Suppressor macrophage treated with lipopolysaccharide for 4 hours (primary cell): Measurements from ENCODE around the gene MANEAL.
A peak's percentile ranks its signal among the peaks of the same experiment; 100 is the strongest.

ENCODE experiments used
- DNase-seq: peaks from one replicate; pipeline ENCODE4 v3.0.0-alpha.2; 2020

The MANEAL gene

DNA sequence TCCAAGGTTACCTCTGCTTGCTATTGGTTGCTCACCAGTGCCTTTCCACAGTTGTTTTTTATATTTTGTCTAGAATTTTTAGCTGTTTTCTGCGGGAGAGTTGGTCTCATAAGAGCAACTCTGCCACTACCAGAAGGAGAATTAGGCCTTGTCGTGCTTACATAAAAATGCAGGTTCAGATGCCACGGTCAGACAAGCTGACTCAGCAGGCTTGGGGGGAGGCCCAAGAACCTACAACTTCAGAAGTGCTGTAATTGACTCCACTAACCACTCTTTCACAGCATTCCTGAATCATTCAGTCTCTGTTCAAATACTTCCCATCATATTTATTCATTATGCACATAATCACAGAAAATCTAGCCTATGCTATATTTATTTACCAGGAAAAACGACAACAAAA is 37.5 kb downstream of the MANEAL start:
- DNase-seq: no peak

DNA sequence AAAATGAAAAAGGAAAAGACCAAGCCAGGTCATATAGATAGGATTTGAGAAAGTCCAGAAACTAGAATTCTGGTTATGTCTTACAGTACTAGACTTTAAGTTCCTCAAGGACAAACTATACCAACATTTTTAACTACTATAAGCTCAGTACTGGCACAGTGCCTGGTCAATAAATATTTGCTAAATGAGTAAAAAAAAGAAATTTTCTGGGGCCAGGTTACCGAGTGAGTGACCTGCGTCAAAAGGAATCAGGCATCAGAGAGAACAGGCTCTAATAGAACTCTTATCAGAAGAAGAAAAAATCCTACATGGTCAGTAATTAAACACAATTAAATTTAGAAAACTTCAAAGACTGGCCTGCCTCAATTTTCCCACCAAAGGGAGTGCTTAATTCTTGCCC is 38.2 kb downstream of the MANEAL start:
- DNase-seq: no peak

DNA sequence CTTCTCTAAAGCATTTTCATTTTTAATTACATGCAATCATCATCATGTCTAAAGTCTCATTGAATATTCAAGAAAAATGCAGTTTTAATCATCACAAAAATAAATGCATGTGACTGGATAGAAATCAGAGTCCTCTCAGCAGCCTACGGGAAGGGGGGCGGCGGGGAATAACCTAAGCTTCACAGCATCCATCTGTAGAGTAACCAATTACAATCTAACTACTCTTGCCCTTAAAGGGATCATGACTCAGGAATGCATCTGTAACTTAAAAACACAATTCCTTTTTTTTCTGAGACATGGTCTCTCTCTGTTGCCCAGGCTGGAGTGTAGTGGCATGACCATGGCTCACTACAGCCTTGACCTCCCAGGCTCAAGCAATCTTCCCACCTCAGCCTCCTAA is 43.1 kb downstream of the MANEAL start:
- DNase-seq: no peak

DNA sequence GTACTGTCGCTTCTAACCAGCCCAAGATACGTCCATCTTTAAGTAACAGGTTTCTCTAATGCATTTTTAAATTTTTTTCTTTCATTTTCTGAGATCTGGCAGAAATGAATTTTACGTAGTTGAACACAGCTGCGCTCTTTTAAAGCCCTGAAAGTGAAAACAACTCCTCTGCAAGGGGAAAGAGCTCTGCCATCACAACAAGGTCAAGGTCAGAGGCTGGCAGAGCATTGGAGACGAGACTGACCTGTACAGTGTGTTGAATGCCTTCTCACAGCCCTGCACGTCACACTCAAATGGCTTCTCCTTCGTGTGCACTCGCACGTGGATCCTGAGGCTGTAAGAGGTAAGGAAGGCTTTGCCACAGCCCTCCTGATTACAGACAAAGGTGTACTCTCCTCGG is 46.0 kb downstream of the MANEAL start:
- DNase-seq: no peak

DNA sequence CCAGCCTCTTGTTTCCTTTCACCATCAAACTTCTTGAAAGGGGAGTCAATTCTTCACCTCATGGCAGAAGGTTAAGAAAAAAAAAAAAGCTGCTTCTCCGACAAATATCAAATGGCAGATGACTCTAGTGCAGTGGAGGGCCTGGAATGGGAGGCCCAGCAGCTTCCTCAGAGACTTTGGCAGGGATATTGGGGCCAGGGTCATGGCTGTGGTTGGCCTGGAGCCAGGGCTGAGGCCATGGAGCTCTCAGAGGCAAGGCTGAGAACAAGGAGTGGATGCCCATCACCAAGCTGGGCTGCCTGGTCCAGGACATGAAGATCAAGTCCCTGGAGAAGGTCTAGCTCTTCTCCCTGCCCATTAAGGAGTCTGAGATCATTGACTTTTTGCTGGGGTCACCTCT is 47.1 kb downstream of the MANEAL start:
- DNase-seq: no peak

DNA sequence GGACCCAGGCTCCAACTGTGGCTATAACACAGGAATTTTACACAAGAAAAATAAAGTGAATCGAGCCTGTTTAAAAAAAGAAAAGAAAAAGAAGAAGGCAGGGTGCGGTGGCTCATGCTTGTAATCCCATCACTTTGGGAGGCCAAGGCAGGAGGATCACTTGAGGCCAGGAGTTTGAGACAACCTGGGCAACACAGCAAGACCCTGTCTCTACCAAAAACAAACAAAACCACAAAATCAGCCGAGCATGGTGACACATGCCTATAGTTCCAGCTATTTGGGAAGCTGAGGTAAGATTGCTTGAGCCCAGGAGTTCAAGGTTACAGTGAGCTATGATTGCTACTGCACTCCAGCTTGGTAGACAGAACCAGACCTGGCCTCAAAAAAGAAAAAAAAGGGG is 48.0 kb downstream of the MANEAL start:
- DNase-seq: no peak

DNA sequence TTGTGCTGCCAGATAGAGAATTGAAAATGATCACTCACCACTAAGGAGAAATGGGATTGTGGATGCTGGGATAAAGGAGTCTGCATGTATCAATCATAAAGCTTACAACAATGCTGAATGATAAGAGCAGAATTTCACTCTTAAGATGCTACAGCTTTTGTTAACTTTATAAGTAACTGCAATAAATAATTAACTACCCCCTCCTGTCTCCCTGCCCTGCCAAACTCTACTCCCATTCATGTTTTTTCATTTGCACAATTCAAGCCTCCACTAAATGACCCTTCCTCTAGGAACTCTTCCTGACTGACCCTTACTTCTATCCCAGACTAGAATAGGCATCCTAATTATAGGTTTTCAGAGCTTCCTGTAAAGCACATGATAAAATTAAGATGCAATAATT is 50.9 kb downstream of the MANEAL start:
- DNase-seq: no peak

DNA sequence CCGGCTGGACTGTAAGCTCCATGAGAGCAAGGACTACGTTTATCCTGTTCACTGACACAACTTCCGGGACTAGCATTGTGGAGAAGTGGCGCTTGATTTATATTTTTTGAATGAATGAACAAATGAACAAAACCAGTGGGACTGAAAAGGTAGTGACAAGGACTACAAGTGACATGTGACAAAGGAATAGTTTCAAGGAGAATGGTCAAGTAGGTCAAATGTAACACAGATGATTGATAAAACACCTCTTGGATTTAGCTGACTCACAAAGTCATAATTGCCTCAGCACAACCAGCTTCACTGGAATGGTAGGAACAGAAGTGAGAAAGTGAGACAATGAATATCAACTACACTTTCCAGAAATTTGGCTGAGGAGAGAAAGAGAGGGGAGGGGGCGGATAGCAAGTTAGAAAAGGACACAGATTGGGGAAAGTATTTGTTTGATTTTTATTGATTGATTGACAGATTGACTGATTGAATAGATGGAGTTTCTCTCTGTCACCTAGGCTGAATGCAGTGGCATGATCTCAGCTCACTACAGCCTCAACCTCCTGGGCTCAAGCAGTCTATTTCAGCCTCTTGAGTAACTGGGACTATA is 51.5 kb downstream of the MANEAL start:
- DNase-seq: peak; percentile 31

DNA sequence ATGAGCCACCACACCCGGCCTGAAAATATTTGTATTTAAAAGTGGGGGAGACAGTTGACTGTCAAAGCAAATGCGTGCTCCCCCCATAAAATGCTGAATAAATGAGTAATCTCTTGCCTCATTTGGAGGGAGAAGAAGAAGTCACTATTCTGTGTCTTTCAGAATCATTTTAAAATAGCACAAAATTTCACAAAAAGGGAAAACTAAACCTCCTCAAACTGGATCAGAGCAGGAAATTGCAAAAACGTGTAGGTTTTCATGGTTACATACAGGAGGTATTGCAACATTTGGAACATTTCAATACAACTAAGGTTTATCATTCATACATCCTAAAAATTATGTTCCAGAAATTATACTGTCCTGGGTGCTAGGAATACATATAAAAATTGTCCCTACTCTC is 52.1 kb downstream of the MANEAL start:
- peak; percentile 91 for DNase-seq

DNA sequence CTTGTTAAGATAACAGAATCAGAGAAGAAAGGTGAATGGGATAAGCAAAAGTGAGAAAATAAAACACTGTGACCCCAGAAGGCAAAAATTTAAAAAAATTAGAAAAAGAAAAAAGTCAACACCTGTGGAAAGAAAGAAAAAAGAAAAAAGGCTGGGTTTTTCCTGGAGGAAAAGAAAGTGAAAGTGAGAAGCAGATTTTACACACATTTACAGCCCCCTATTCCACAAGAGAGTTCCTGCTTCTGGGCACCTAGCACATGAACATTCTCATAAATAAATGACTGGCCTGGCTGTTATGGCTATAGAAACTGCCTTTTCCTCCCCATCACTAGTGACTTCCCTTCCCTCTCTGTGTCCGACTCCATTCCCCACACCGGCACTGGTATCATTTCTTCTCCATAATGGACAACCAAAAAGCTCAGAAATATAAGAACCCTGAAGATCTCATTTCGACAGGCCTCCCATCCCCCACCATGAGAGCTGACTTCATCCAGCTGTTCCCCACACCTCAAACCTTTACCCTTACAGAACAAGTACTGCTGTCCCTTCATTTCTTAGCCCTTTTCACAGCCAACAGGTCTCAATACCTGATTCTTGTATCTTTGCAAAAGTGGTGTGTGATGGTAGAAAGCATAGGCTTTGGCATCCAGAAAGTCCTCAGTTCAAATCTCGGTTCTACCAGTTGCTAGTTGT is 53.1 kb downstream of the MANEAL start:
- peak; percentile 62 for DNase-seq

DNA sequence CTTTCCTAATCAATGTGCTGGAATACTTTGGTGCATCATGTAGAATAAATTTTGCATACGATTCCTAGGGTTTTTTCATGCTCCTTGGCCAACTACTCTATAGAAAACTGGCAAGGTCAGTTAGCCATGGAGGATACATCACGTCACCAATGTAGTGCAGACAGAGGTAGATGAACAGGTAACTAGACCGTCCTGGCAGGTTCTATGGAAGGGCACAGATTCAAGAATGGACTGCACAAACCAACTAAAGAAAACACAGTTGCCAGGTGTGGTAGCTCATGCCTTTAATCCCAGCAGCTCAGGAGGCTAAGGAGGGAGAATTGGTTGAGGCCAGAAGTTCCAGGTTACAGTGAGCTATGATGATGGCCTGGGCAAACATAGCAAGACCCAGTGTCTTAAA is 55.8 kb downstream of the MANEAL start:
- no peak for DNase-seq

DNA sequence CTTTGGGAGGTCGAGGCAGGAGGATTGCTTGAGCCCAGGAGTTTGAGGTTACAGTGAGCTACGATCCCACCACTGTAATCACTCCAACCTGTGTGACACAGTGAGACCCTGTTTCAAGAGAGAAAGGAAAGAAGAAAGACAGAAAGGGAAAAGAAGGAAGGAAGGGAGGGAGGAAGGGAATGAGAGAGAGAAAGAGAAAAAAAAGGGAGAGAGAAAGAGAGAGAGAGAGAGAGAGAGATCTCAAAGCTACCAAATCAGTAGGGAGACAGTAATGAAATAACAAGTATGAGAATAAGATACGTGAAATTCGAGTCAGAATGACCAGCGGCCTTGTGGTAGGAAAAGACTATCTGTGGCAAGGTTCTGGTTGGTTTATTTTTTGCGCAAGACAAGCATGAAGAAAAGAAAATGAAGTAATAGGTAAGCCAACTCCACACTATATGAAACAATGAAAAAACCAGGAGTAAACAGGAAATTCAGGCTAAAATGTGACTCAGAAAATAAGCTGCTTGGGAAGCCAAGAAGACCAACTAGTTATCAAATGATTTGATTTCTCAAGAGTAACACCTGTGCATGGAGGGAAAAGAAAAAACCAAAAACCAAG is 56.8 kb downstream of the MANEAL start:
- DNase-seq: peak; percentile 71
